Adrenal gland (tissue), 12 donors: ENCODE measurements around the gene ABHD18. TPM values are rescaled to one million over a fixed set of nuclear protein-coding genes. Genes with fewer than 3 reads are reported as not detected.
"Not testable (repeated sequence)": the region's sequence is repeated elsewhere in the genome, so short reads cannot be mapped to it uniquely, and the experiment has no call there.

ENCODE experiments used
- DNase-seq, 7 donors: peaks; one replicate each; pipeline ENCODE4 v3.0.0-alpha.2; 2019 to 2020
- H3K27ac ChIP-seq, 5 donors: fragments of 200-600 bp; sonication (generic) in 4 of 5; 1 replicate in 3 of 5; 2 replicates in 2 of 5; pipeline versions ENCODE4 v1.5.1 to v1.8.0; 2016 to 2020; ENCODE audit warnings: mild to moderate bottlenecking in 1 of 5
- H3K27me3 ChIP-seq: fragments of 200-600 bp; 2 replicates; pipeline ENCODE4 v1.8.0; 2021
- H3K36me3 ChIP-seq, 2 donors: fragments of 200-600 bp; replicated peaks in 1 of 2; 1 replicate in 1 of 2; 2 replicates in 1 of 2; pipeline versions ENCODE4 v1.5.1 to v1.8.0; 2018 to 2022
- H3K4me1 ChIP-seq, 2 donors: fragments of 200-600 bp; replicated peaks in 1 of 2; 1 replicate in 1 of 2; 2 replicates in 1 of 2; pipeline versions ENCODE4 v1.5.1 to v1.8.0; 2018 to 2021
- H3K4me3 ChIP-seq, 4 donors: fragments of 200-600 bp; sonication (generic) in 3 of 4; one replicate each; pipeline ENCODE4 v1.5.1; 2016 to 2018
- H3K9me3 ChIP-seq, 3 donors: fragments of 200-600 bp; sonication (generic) in 1 of 3; replicated peaks in 1 of 3; 1 replicate in 2 of 3; 2 replicates in 1 of 3; pipeline versions ENCODE4 v1.5.1 to v1.8.0; 2016 to 2021
- POLR2A ChIP-seq, 2 donors: fragments of 450-650 bp; IDR thresholded peaks; one replicate each; pipeline ENCODE4 v1.6.1; 2017; ENCODE audit warnings: antibody characterized with exemption in 2 of 2, mild to moderate bottlenecking in 2 of 2, moderate library complexity in 1 of 2
- WGBS, 4 donors: extraction: QIAGEN DNeasy Blood & Tissue Kit in 2 of 4; methylation state at CpG; one replicate each; pipeline versions ENCODE4 v1.1.5 to v1.1.7; 2013 to 2017; 5-methylcytosine and 5-hydroxymethylcytosine counted together
- intact Hi-C, 2 donors: fragments of 100-400 bp; cut with DNase I; formaldehyde crosslinking; loops; one replicate each; pipeline versions ENCODE4 v1.14.1 to v1.15.0; 2022 to 2023
- polyA plus RNA-seq, 3 donors: library from polyadenylated mRNA; stranded (reverse); fragments of 200-250 nt in 2 of 3; fragments of 350-450 nt in 1 of 3; fragmentation: Illumina TruSeq in 1 of 3; extraction: RNeasy Lipid Tissue Mini Kit (QIAGEN cat#74804) in 1 of 3; gene quantifications; one replicate each; pipeline ENCODE4 v1.2.3, GENCODE V29; 2013 to 2014
- total RNA-seq, 9 donors: library from RNA; depleted of rRNA in 4 of 9; stranded (reverse); fragments of >200 nt in 4 of 9; fragments of 120-200 nt in 1 of 9; fragmentation: NEBNext Ultra II Directional in 1 of 9; extraction: Animal tissue kit (Norgen Biotek cat#: 25700) in 1 of 9; gene quantifications; one replicate each; pipeline versions ENCODE4 v1.1.0 to v1.2.4, GENCODE V29; 2013 to 2023
- TF ChIP-seq, protein P1 (sequence below), 6 experiments: fragments of 450-650 bp in 4 of 6; fragments of 200-600 bp in 2 of 6; sonication (generic) in 1 of 6; IDR thresholded peaks; 1 replicate in 5 of 6; 2 replicates in 1 of 6; pipeline versions ENCODE4 v1.5.1 to v1.8.0; 2016 to 2021; ENCODE audit warnings: antibody characterized with exemption in 6 of 6, mild to moderate bottlenecking in 2 of 6, moderate library complexity in 1 of 6
- donor health status: healthy with polysubstance abuse.
- donor health status: Bipolar disorder and iron deficiency.
- donor health status: DM: yes; HTN: yes; CAD: no.
- donor health status: DM: no; HTN: no; CAD: no.
- donor health status: DM: no; HTN: no; CAD: no.
- donor health status: DM: yes; HTN: yes; CAD: no.

Gene ABHD18
- total and polyA plus RNA-seq, 12 donors: 4.7 to 25.6 (median 9.4) TPM

- Histone ChIP-seq H3K27me3 (no peaks in the 10 kb centered on the region), H3K9me3 (no peaks in the 10 kb centered on the region), H3K36me3 (peaks cover 0 to 12% of the 10 kb centered on the region in 2 donors), H3K27ac (no peak overlapping the region), H3K4me1 (no peaks in the 10 kb centered on the region), H3K4me3 (no peak overlapping the region)
- intact Hi-C loops: no loop called here
- no peak for DNase-seq
- TF ChIP-seq, protein P1, sequence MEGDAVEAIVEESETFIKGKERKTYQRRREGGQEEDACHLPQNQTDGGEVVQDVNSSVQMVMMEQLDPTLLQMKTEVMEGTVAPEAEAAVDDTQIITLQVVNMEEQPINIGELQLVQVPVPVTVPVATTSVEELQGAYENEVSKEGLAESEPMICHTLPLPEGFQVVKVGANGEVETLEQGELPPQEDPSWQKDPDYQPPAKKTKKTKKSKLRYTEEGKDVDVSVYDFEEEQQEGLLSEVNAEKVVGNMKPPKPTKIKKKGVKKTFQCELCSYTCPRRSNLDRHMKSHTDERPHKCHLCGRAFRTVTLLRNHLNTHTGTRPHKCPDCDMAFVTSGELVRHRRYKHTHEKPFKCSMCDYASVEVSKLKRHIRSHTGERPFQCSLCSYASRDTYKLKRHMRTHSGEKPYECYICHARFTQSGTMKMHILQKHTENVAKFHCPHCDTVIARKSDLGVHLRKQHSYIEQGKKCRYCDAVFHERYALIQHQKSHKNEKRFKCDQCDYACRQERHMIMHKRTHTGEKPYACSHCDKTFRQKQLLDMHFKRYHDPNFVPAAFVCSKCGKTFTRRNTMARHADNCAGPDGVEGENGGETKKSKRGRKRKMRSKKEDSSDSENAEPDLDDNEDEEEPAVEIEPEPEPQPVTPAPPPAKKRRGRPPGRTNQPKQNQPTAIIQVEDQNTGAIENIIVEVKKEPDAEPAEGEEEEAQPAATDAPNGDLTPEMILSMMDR (IDR thresholded peaks at IDR 0.05): no peak
- no peak for TF ChIP-seq POLR2A (IDR thresholded peaks at IDR 0.05)
- WGBS, 4 donors: 91 to 98% (median 96%) methylated on average over 3 of the region's 3 CpGs
Observed at GRCh38 chr4:127920521-127920920, 44.7 kb upstream of the ABHD18 start.

GRCh38 chr4:127922226-127922625, 43.0 kb upstream of the ABHD18 start:
- Histone ChIP-seq H3K27ac (peak overlapping the region in 2 of 5 donors; percentile 26 to 39), H3K36me3 (peaks cover 0 to 12% of the 10 kb centered on the region in 2 donors), H3K4me1 (no peaks in the 10 kb centered on the region), H3K27me3 (no peaks in the 10 kb centered on the region), H3K4me3 (no peak overlapping the region), H3K9me3 (no peaks in the 10 kb centered on the region)
- DNase-seq: peak in 2 of 7 donors; percentile 10 to 15
- WGBS, 4 donors: 94 to 99% (median 96%) methylated on average over 2 of the region's 2 CpGs
- intact Hi-C loops: no loop called here
- TF ChIP-seq, protein P1 (IDR thresholded peaks at IDR 0.05): no peak
- TF ChIP-seq POLR2A (IDR thresholded peaks at IDR 0.05): no peak

DNA sequence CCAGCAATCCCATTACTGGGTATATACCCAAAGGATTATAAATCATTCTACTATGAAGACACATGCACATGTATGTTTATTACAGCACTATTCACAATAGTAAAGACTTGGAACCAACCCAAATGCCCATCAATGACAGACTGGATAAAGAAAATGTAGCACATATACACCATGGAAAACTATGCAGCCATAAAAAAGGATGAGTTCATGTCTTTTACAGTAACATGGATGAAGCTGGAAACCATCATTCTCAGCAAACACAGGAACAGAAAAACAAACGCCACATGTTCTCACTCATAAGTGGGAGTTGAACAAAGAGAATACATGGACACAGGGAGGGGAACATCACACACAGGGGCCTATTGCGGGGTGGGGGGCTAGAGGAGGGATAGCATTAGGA, 39.5 kb upstream of the ABHD18 start:
- H3K27me3 ChIP-seq, DNase-seq, H3K36me3 ChIP-seq, H3K4me3 ChIP-seq, H3K27ac ChIP-seq, H3K4me1 ChIP-seq, H3K9me3 ChIP-seq, intact Hi-C loops: not testable (repeated sequence)
- WGBS, 4 donors: 95 to 100% (median 96%) methylated on average over 2 of the region's 2 CpGs

- Histone ChIP-seq H3K4me1 (no peaks in the 10 kb centered on the region), H3K27ac (no peak overlapping the region), H3K4me3 (no peak overlapping the region), H3K9me3 (no peaks in the 10 kb centered on the region), H3K27me3 (no peaks in the 10 kb centered on the region), H3K36me3 (no peaks in the 10 kb centered on the region)
- WGBS, 4 donors: 93 to 100% (median 99%) methylated on average over 1 of the region's 1 CpG
- intact Hi-C loops: no loop called here
- TF ChIP-seq, protein P1 (IDR thresholded peaks at IDR 0.05): no peak
- no peak for TF ChIP-seq POLR2A (IDR thresholded peaks at IDR 0.05)
- DNase-seq: no peak
Observed at GRCh38 chr4:127930175-127930574, 35.0 kb upstream of the ABHD18 start.

DNA sequence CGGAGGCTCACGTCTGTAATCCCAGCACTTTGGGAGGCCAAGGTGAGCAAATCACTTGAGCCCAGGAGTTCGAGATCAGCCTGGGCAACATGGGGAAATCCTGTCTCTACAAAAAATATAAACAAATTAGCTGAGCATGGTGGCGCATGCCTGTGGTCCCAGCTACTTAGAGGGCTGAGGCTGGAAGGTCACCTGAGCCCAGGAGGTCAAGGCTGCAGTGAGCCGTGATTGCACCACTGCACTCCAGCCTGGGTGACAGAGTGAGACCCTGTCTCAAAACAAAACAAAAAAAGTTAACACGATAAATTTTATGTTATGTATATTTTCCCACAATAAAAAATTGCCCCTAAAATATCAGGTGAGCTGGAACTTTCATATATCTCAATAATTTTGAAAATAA, 33.4 kb upstream of the ABHD18 start:
- H3K4me3 ChIP-seq, intact Hi-C loops, H3K36me3 ChIP-seq, DNase-seq, H3K27me3 ChIP-seq, H3K9me3 ChIP-seq, H3K4me1 ChIP-seq, H3K27ac ChIP-seq: not testable (repeated sequence)
- 76 to 84% (median 82%) methylated on average over 6 of the region's 6 CpGs for WGBS, 4 donors
